Stromal cell of bone marrow (primary cell): ENCODE data around the gene OBSCN.

Experiments used
- DNase-seq: peaks from one replicate; pipeline ENCODE4 v3.0.0-alpha.2; 2012; ENCODE audit warnings: low read depth

The OBSCN gene

GRCh38 chr1:228190778-228191177 is 17.1 kb upstream of the OBSCN start:
- DNase-seq = no peak

GRCh38 chr1:228194436-228194835 is 13.4 kb upstream of the OBSCN start:
- DNase-seq = no peak

- no peak for DNase-seq
Observed at GRCh38 chr1:228194921-228195812, 12.7 kb upstream of the OBSCN start.

GRCh38 chr1:228197555-228198147 is 10.2 kb upstream of the OBSCN start:
- no peak for DNase-seq

- DNase-seq = no peak
Observed at GRCh38 chr1:228198977-228199590, 8.8 kb upstream of the OBSCN start.

- no peak for DNase-seq
Observed at GRCh38 chr1:228204958-228205357, 2.9 kb upstream of the OBSCN start.

- DNase-seq = no peak
Observed at GRCh38 chr1:228205526-228206436, 2.1 kb upstream of the OBSCN start.

- DNase-seq = no peak
Observed at GRCh38 chr1:228206582-228207351, 1.1 kb upstream of the OBSCN start.

- DNase-seq = no peak
Observed at GRCh38 chr1:228207381-228207810, 448 bp upstream of the OBSCN start.

- no peak for DNase-seq
Observed at GRCh38 chr1:228208831-228209551, 1.1 kb downstream of the OBSCN start.

- no peak for DNase-seq
Observed at GRCh38 chr1:228209657-228210056, 1.8 kb downstream of the OBSCN start.

GRCh38 chr1:228210076-228210651 is 2.3 kb downstream of the OBSCN start:
- no peak for DNase-seq

- DNase-seq = no peak
Observed at GRCh38 chr1:228210712-228211530, 3.1 kb downstream of the OBSCN start.

- DNase-seq = no peak
Observed at GRCh38 chr1:228211531-228212414, 3.9 kb downstream of the OBSCN start.

GRCh38 chr1:228212415-228212965 is 4.6 kb downstream of the OBSCN start:
- no peak for DNase-seq

GRCh38 chr1:228212966-228213844 is 5.4 kb downstream of the OBSCN start:
- peak; percentile 43 for DNase-seq
